Ovary (tissue), 9 donors: ENCODE measurements around the gene CCDC83. TPM values are rescaled to one million over a fixed set of nuclear protein-coding genes. Genes with fewer than 3 reads are reported as not detected.

Experiments
- DNase-seq, 5 donors: peaks; one replicate each; pipeline ENCODE4 v3.0.0-alpha.2; 2019 to 2020
- H3K27ac ChIP-seq, 2 donors: fragments of 200-600 bp; one replicate each; pipeline versions ENCODE4 v1.5.1 to v1.8.0; 2019 to 2022
- H3K27me3 ChIP-seq: fragments of 200-600 bp; one replicate; pipeline ENCODE4 v1.8.0; 2022
- H3K36me3 ChIP-seq: fragments of 200-600 bp; sonication (generic); one replicate; pipeline ENCODE4 v1.5.1; 2019
- H3K4me1 ChIP-seq: one replicate; pipeline ENCODE4 v1.8.1; 2013; ENCODE audit warnings: mild to moderate bottlenecking, moderate library complexity; ENCODE audit not compliant: insufficient read depth
- H3K4me3 ChIP-seq: fragments of 200-600 bp; sonication (generic); one replicate; pipeline ENCODE4 v1.5.1; 2017
- H3K9me3 ChIP-seq, 2 donors: fragments of 200-600 bp in 1 of 2; sonication (generic) in 1 of 2; one replicate each; pipeline versions ENCODE4 v1.5.1 to v1.8.1; 2013 to 2019; ENCODE audit warnings: mild to moderate bottlenecking in 1 of 2, moderate library complexity in 1 of 2
- CTCF ChIP-seq, 3 donors: fragments of 450-650 bp in 2 of 3; fragments of 200-600 bp in 1 of 3; IDR thresholded peaks; one replicate each; pipeline versions ENCODE4 v1.5.1 to v1.8.0; 2016 to 2022; ENCODE audit warnings: antibody characterized with exemption in 3 of 3, mild to moderate bottlenecking in 1 of 3
- EP300 ChIP-seq: sonication (generic); formaldehyde crosslinking; IDR thresholded peaks from one replicate; pipeline ENCODE4 v1.6.1; 2017; ENCODE audit warnings: antibody characterized with exemption
- POLR2A ChIP-seq: fragments of 450-650 bp; IDR thresholded peaks from one replicate; pipeline ENCODE4 v1.6.1; 2017; ENCODE audit warnings: antibody characterized with exemption, mild to moderate bottlenecking, moderate library complexity
- WGBS, 3 donors: extraction: QIAGEN DNeasy Blood & Tissue Kit in 1 of 3; methylation state at CpG; one replicate each; pipeline versions ENCODE4 v1.1.5 to v1.1.7; 2013 to 2017; 5-methylcytosine and 5-hydroxymethylcytosine counted together
- intact Hi-C, 4 donors: fragments of 100-400 bp; cut with DNase I; formaldehyde crosslinking; loops; one replicate each; pipeline versions ENCODE4 v1.11.0 to v1.15.1; 2022 to 2023
- polyA plus RNA-seq, 2 donors: library from polyadenylated mRNA; stranded (reverse); fragments of 200-250 nt in 1 of 2; fragments of 350-450 nt in 1 of 2; fragmentation: Illumina TruSeq in 1 of 2; extraction: RNeasy Lipid Tissue Mini Kit (QIAGEN cat#74804) in 1 of 2; gene quantifications; one replicate each; pipeline ENCODE4 v1.2.3, GENCODE V29; 2013 to 2014
- total RNA-seq, 7 donors: library from RNA; depleted of rRNA in 2 of 7; stranded (reverse); fragments of >200 nt in 2 of 7; fragmentation: NEBNext Ultra II Directional in 3 of 7; extraction: Animal tissue kit (Norgen Biotek cat#: 25700) in 3 of 7; gene quantifications; one replicate each; pipeline versions ENCODE4 v1.1.0 to v1.2.4, GENCODE V29; 2016 to 2023
- donor health status: DM: no; HTN: no; CAD: no; lungs with moderate emphysema.
- donor health status: DM: no; HTN: no; CAD: no.
- donor health status: Bipolar disorder and iron deficiency.
- donor health status: DM: yes; HTN: yes; CAD: no.
- donor health status: DM: no; HTN: no; CAD: no.
- donor health status: DM: yes; HTN: yes; CAD: no.

CCDC83 gene
- total and polyA plus RNA-seq, 9 donors = not detected

DNA sequence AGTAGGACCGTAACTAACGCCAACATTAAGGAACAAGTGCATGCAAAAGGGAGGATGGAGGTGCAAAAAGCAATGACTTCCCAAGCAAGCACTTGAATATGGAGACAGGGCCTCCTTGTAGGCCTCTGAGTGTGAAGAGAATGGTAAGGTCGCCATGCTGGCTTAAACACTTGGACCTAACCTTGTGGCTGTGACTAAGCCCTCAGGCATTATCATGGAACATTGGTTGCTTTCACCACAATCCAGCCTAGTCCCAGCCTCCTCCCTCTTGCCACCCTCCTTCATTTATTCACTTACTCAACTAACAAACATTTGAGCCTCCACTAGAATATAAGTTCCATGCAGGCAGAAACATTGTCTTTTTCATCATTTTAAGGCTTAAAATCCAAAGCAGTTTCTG is 32.4 kb upstream of the CCDC83 start:
- TF ChIP-seq EP300 (no peak), POLR2A (no peak), CTCF (IDR thresholded peaks at IDR 0.05) (no peak)
- WGBS, 3 donors = 93 to 97% (median 95%) methylated on average over 3 of the region's 3 CpGs
- intact Hi-C loops = no loop called here

DNA sequence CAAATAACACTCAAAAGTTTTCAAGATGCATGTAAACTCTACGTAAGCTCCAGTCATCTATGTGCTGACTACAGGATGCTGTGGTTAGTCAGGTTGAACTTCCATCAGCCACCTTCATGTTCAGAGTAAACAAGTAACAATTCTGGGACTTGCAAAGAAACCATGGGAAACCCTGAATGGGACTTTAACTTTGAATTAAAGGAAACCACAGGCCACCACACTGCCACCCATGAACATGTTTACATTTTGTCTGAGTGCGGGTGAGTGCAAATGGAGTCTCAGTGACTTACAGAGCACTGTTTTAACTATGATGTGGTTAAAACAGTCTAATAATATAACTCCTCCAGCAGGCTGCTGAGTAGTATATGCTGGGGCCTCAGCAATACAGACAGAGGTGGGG is 31.4 kb upstream of the CCDC83 start:
- WGBS, 3 donors = 89 to 97% (median 94%) methylated on average over 2 of the region's 2 CpGs
- Histone ChIP-seq H3K27ac (no peak overlapping the region), H3K4me3 (no peak overlapping the region), H3K27me3 (no peaks in the 10 kb centered on the region), H3K4me1 (peaks cover 11% of the 10 kb centered on the region), H3K9me3 (no peaks in the 10 kb centered on the region), H3K36me3 (no peaks in the 10 kb centered on the region)
- TF ChIP-seq CTCF (IDR thresholded peaks at IDR 0.05) = no peak
- no peak for TF ChIP-seq POLR2A
- TF ChIP-seq EP300 = no peak
- DNase-seq = no peak
- intact Hi-C loops = no loop called here

More for the DNA sequence above, 32.4 kb upstream of the CCDC83 start:
- Histone ChIP-seq H3K4me3 (no peak overlapping the region), H3K36me3 (no peaks in the 10 kb centered on the region), H3K9me3 (no peaks in the 10 kb centered on the region), H3K27ac (no peak overlapping the region), H3K27me3 (no peaks in the 10 kb centered on the region), H3K4me1 (peaks cover 11% of the 10 kb centered on the region)
- no peak for DNase-seq

DNA sequence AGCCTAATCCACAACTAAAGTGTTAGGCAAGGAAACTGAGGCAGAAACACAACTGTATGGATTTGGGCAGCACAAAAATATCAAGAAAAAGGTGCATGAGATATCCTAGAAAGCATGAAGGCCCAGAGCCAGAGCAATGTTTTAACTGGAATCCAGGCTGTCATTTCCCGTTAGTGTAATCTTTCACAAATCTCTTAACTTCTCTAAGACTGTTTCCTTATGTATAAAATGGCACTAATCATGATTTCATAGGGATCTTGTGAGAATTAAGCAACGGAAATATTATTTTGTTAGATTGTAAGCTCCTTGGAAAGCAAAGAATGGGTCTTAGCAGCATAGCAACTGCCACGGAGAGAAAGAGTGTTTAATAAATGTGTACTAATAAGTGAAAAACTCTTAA is 29.6 kb upstream of the CCDC83 start:
- intact Hi-C loops = no loop called here
- no peak overlapping the region for H3K27ac ChIP-seq
- 50 to 63% (median 61%) methylated on average over 3 of the region's 3 CpGs for WGBS, 3 donors

DNA sequence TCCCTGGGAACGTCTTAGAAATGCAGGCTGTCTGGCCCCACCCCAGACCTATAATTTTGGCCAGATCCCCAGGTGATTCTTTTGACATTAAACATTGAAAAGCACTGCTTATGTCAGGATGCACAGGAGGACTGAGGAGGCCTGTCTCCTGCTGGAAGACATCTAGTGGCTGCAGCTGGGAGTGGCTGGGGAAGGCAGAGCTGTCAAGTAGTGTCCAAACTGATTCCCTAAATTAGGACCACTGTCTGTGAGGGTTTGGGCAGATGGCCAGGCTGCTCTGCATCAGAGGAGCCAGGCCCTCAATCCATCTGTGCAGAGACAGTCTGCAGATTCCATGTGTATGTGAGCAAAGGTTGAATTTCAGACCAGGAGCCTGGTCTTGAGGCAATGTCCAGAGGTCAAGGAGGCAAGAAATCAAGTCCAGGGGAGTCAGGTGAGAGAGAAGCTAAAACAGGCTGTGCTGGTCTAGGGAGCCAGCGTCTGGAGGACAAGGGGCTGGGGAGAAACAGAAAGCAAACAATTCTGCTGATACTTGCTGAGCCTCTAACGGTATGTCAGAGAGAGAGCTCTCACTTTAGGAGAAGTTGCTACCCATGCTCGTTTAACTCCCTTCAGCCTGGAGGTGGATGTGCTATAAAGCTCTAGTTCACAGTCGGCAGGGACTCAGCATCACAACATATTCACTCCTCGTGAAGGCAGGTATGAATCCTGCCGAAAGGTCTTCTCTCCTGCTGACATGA is 28.9 kb upstream of the CCDC83 start:
- intact Hi-C loops = no loop called here
- no peak overlapping the region for H3K27ac ChIP-seq
- TF ChIP-seq CTCF (IDR thresholded peaks at IDR 0.05) (no peak), POLR2A (no peak), EP300 (no peak)
- no peaks in the 10 kb centered on the region for H3K27me3 ChIP-seq
- no peaks in the 10 kb centered on the region for H3K9me3 ChIP-seq
- peak in 3 of 5 donors; percentile 32 to 38 (median 34) for DNase-seq
- H3K36me3 ChIP-seq = no peaks in the 10 kb centered on the region
- 31 to 37% (median 35%) methylated on average over 7 of the region's 7 CpGs for WGBS, 3 donors
- H3K4me3 ChIP-seq = no peak overlapping the region
- peaks cover 11% of the 10 kb centered on the region for H3K4me1 ChIP-seq

More for the DNA sequence above, 29.6 kb upstream of the CCDC83 start:
- Histone ChIP-seq H3K4me1 (peaks cover 11% of the 10 kb centered on the region), H3K9me3 (no peaks in the 10 kb centered on the region), H3K27me3 (no peaks in the 10 kb centered on the region), H3K36me3 (no peaks in the 10 kb centered on the region), H3K4me3 (no peak overlapping the region)
- no peak for DNase-seq
- TF ChIP-seq POLR2A = no peak
- no peak for TF ChIP-seq EP300
- no peak for TF ChIP-seq CTCF (IDR thresholded peaks at IDR 0.05)
